Urinary bladder (tissue), 4 donors: ENCODE results near the gene SLC26A4. TPM values are rescaled to one million over a fixed set of nuclear protein-coding genes. Genes with fewer than 3 reads are reported as not detected.

Experiments used
- DNase-seq: peaks from one replicate; pipeline ENCODE4 v3.0.0-alpha.2; 2015; ENCODE audit errors: extremely low spot score
- H3K27ac ChIP-seq: one replicate; pipeline ENCODE4 v1.5.1; 2013; ENCODE audit warnings: low read depth, mild to moderate bottlenecking, moderate library complexity
- H3K36me3 ChIP-seq: one replicate; pipeline ENCODE4 v1.6.1; 2013; ENCODE audit warnings: mild to moderate bottlenecking, moderate library complexity; ENCODE audit not compliant: insufficient read depth
- H3K4me1 ChIP-seq: one replicate; pipeline ENCODE4 v1.6.1; 2013; ENCODE audit warnings: mild to moderate bottlenecking, moderate library complexity; ENCODE audit not compliant: insufficient read depth
- H3K4me3 ChIP-seq: one replicate; pipeline ENCODE4 v1.5.1; 2013; ENCODE audit warnings: low read depth, low read length
- WGBS: extraction: QIAGEN DNeasy Blood & Tissue Kit; methylation state at CpG from one replicate; pipeline ENCODE4 v1.1.7; 2013; 5-methylcytosine and 5-hydroxymethylcytosine counted together
- polyA plus RNA-seq: library from polyadenylated mRNA; stranded (reverse); fragments of 200-250 nt; gene quantifications from one replicate; pipeline ENCODE4 v1.2.3, GENCODE V29; 2013
- small RNA-seq: library from RNA; depleted of rRNA; stranded (forward); fragments of <200 nt; gene quantifications from one replicate; pipeline ENCODE3, GENCODE V24; 2014
- total RNA-seq: library from RNA; depleted of rRNA; stranded (reverse); fragments of >200 nt; gene quantifications from one replicate; pipeline ENCODE4 v1.2.3, GENCODE V29; 2014
- donor health status: healthy with polysubstance abuse.
- donor health status: healthy.

Gene SLC26A4
- total and polyA plus RNA-seq, 2 donors = 0.37 to 1.1 TPM

DNA sequence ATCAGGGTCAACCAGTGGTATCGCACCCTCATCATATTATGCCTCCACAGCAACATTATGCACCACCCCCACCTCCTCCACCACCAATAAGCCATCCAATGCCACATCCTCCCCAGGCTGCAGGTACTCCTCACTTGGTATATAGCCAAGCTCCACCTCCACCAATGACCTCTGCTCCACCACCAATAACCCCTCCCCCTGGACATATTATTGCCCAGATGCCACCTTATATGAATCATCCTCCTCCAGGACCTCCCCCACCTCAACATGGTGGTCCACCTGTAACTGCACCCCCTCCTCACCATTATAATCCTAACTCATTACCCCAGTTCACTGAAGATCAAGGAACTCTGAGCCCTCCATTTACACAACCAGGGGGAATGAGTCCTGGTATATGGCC, 98.0 kb downstream of the SLC26A4 start:
- no peaks in the 10 kb centered on the region for H3K4me1 ChIP-seq
- H3K36me3 ChIP-seq = no peaks in the 10 kb centered on the region
- no peak overlapping the region for H3K27ac ChIP-seq
- no peak for DNase-seq
- no peak overlapping the region for H3K4me3 ChIP-seq
- 98% methylated on average over 1 of the region's 1 CpG for WGBS

DNA sequence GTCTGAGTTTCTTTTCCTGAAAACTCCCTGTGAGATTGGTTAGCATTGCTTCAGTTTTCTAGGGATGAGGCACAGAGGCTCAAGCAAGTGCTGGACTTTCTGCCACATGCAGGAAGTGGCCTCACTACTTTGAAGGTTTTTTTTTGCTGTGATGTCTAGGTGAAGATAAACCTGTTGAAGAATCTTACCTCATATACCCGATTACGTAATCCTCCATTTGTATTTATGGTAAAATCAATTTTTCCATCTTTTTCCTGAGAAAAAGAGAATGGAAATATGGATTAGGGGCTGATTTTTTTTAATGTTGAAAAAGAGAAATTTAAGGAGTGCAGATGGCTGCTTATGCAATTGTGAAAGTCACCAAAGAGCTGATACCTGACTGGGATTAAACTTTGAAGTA, 106.8 kb downstream of the SLC26A4 start:
- Histone ChIP-seq H3K27ac (no peak overlapping the region), H3K36me3 (no peaks in the 10 kb centered on the region), H3K4me1 (no peaks in the 10 kb centered on the region), H3K4me3 (no peak overlapping the region)
- WGBS = 94% methylated on average over 2 of the region's 2 CpGs
- no peak for DNase-seq

Small RNAs within 50 kb of the gene (small RNA-seq; reads per million reads assigned to genes)
- gene BANF1P5 = not detected

Other genes with a start within 250 kb of the SLC26A4 start
- 2.2 TPM for gene GPR22, start 190.8 kb upstream of the SLC26A4 start, total RNA-seq
- 0.10 TPM for gene GPR22, start 190.8 kb upstream of the SLC26A4 start, polyA plus RNA-seq
- gene COG5, start 96.9 kb upstream of the SLC26A4 start, total RNA-seq = 79.4 TPM
- 15.4 TPM for gene COG5, start 96.9 kb upstream of the SLC26A4 start, polyA plus RNA-seq
- 16.8 TPM for gene DUS4L, start 96.9 kb upstream of the SLC26A4 start, total RNA-seq
- gene DUS4L, start 96.9 kb upstream of the SLC26A4 start, polyA plus RNA-seq = 4.8 TPM
- 103 TPM for gene BCAP29, start 80.6 kb upstream of the SLC26A4 start, total RNA-seq
- 46.7 TPM for gene BCAP29, start 80.6 kb upstream of the SLC26A4 start, polyA plus RNA-seq
- gene CBLL1, start 83.3 kb downstream of the SLC26A4 start, total RNA-seq = 24.0 TPM
- gene CBLL1, start 83.3 kb downstream of the SLC26A4 start, polyA plus RNA-seq = 16.8 TPM
- not detected for gene SLC26A3, start 142.4 kb downstream of the SLC26A4 start, total RNA-seq
- 0.03 TPM for gene SLC26A3, start 142.4 kb downstream of the SLC26A4 start, polyA plus RNA-seq
- 82.3 TPM for gene DLD, start 230.4 kb downstream of the SLC26A4 start, total RNA-seq
- 127 TPM for gene DLD, start 230.4 kb downstream of the SLC26A4 start, polyA plus RNA-seq